Endothelial cell of umbilical vein (primary cell): Measurements from ENCODE around the gene GDF3. TPM values are rescaled to one million over a fixed set of nuclear protein-coding genes. Genes with fewer than 3 reads are reported as not detected.

ENCODE experiments used
- BruUV-seq: library from RNA; stranded (reverse); fragments of 400-500 nt; replicated peaks from 2 replicates; lab custom pipeline; 2021; lab: Mats Ljungman, UMichigan
- CTCF ChIA-PET: fragments of 300-600, 350-600 bp; sonication (Branson Sonifier 250); formaldehyde crosslinking; loops from one replicate; lab custom pipeline; 2021; ENCODE audit warnings: antibody characterized with exemption, inconsistent platforms; lab: Charles Lee
- POLR2A ChIA-PET: fragments of 300-600, 350-600 bp; sonication (Branson Sonifier 250); formaldehyde crosslinking; loops from one replicate; lab custom pipeline; 2021; ENCODE audit warnings: antibody characterized with exemption, inconsistent platforms; lab: Charles Lee
- DNase-seq: peaks from one replicate; pipeline ENCODE4 v3.0.0-alpha.2; 2011; ENCODE audit warnings: low read depth, low spot score
- FAIRE-seq: peaks from 2 replicates; lab custom pipeline; 2011; peaks lifted over from hg19 to GRCh38; lab: Jason Lieb, UNC
- H2AFZ ChIP-seq: 2 replicates; pipeline ENCODE4 v1.6.0; 2012; ENCODE audit warnings: low read depth, low read length, control low read depth, inconsistent platforms
- H3K27ac ChIP-seq: 2 replicates; pipeline ENCODE4 v1.5.1; 2011; ENCODE audit warnings: low read depth, mild to moderate bottlenecking, control low read depth, low read length, moderate library complexity; ENCODE audit not compliant: insufficient read depth
- H3K27me3 ChIP-seq, 2 experiments: 2 replicates each; pipeline versions ENCODE4 v1.6.0 to v1.6.1; 2011; ENCODE audit warnings: low read length in 2 of 2, mixed read lengths in 1 of 2; ENCODE audit not compliant: control insufficient read depth in 2 of 2, insufficient read depth in 2 of 2
- H3K36me3 ChIP-seq, 2 experiments: 2 replicates in 1 of 2; 3 replicates in 1 of 2; pipeline ENCODE4 v1.5.1; 2011; ENCODE audit warnings: low read length in 2 of 2, mild to moderate bottlenecking in 1 of 2, moderate library complexity in 1 of 2; ENCODE audit not compliant: control insufficient read depth in 2 of 2, insufficient read depth in 2 of 2; ENCODE audit errors: extremely low read depth in 1 of 2
- H3K4me1 ChIP-seq: 3 replicates; pipeline ENCODE4 v1.5.1; 2011; ENCODE audit warnings: mild to moderate bottlenecking, low read length; ENCODE audit not compliant: control insufficient read depth, insufficient read depth; ENCODE audit errors: extremely low read depth
- H3K4me2 ChIP-seq: 2 replicates; pipeline ENCODE4 v1.6.1; 2011; ENCODE audit warnings: low read length, control low read depth, mixed read lengths; ENCODE audit not compliant: insufficient read depth
- H3K4me3 ChIP-seq, 3 experiments: fragments of 200-600 bp in 1 of 3; sonication (generic), shearing (Covaris generic) in 1 of 3; replicated peaks in 1 of 3; 2 replicates each; pipeline ENCODE4 v1.5.1; 2011 to 2016; ENCODE audit warnings: control low read depth in 3 of 3, low read length in 3 of 3, mild to moderate bottlenecking in 2 of 3, inconsistent platforms in 1 of 3, low read depth in 1 of 3, moderate library complexity in 1 of 3; ENCODE audit not compliant: insufficient read depth in 1 of 3
- H3K79me2 ChIP-seq: 2 replicates; pipeline ENCODE4 v1.6.0; 2012; ENCODE audit warnings: low read length, inconsistent platforms; ENCODE audit not compliant: control insufficient read depth, insufficient read depth
- H3K9ac ChIP-seq: replicated peaks from 2 replicates; pipeline ENCODE3; 2011; ENCODE audit warnings: low read length, control low read depth; ENCODE audit not compliant: insufficient read depth; ENCODE audit errors: extremely low read depth
- H3K9me1 ChIP-seq: replicated peaks from 3 replicates; pipeline ENCODE4 v1.6.0; 2011; ENCODE audit warnings: mild to moderate bottlenecking, low read length; ENCODE audit not compliant: control insufficient read depth, insufficient read depth; ENCODE audit errors: extremely low read depth
- H3K9me3 ChIP-seq: replicated peaks from 2 replicates; pipeline ENCODE4 v1.5.1; 2012; ENCODE audit warnings: low read length, inconsistent platforms; ENCODE audit not compliant: control insufficient read depth, insufficient read depth
- H4K20me1 ChIP-seq: replicated peaks from 2 replicates; pipeline ENCODE3; 2011; ENCODE audit warnings: mild to moderate bottlenecking, low read length; ENCODE audit not compliant: control insufficient read depth, insufficient read depth; ENCODE audit errors: extremely low read depth
- CTCF ChIP-seq, 2 donors: IDR thresholded peaks; 1 replicate in 1 of 2; 2 replicates in 1 of 2; pipeline ENCODE4 v1.5.1; 2011; ENCODE audit warnings: low read length in 2 of 2, mild to moderate bottlenecking in 2 of 2, moderate library complexity in 2 of 2, control low read depth in 1 of 2, inconsistent platforms in 1 of 2, low read depth in 1 of 2; ENCODE audit not compliant: insufficient read depth in 1 of 2; ENCODE audit errors: extremely low read depth in 1 of 2
- EZH2 ChIP-seq: IDR thresholded peaks from 2 replicates; pipeline ENCODE4 v1.6.1; 2012; ENCODE audit warnings: borderline replicate concordance, low read depth, mild to moderate bottlenecking, moderate library complexity, low read length, inconsistent platforms; ENCODE audit not compliant: severe bottlenecking
- FOS ChIP-seq: IDR thresholded peaks from 2 replicates; pipeline ENCODE4 v1.6.1; 2011; ENCODE audit warnings: mild to moderate bottlenecking, low read length, moderate library complexity, borderline replicate concordance; ENCODE audit not compliant: insufficient read depth
- GATA2 ChIP-seq: IDR thresholded peaks from 2 replicates; pipeline ENCODE4 v1.7.0; 2011; ENCODE audit warnings: low read depth, mild to moderate bottlenecking, moderate library complexity, mixed read lengths, low read length; ENCODE audit not compliant: insufficient read length, insufficient read depth
- JUN ChIP-seq: IDR thresholded peaks from 2 replicates; pipeline ENCODE4 v1.6.1; 2011; ENCODE audit warnings: borderline replicate concordance, low read depth; ENCODE audit not compliant: insufficient read length, insufficient read depth
- MAX ChIP-seq: IDR thresholded peaks from 2 replicates; pipeline ENCODE4 v1.6.1; 2011; ENCODE audit not compliant: insufficient read depth, insufficient read length
- MYC ChIP-seq: IDR thresholded peaks from one replicate; pipeline ENCODE4 v1.6.1; 2011; ENCODE audit warnings: mild to moderate bottlenecking, low read depth, low read length
- POLR2A ChIP-seq: IDR thresholded peaks from 2 replicates; pipeline ENCODE4 v1.6.1; 2012; ENCODE audit warnings: low read depth, mild to moderate bottlenecking, control low read depth, low read length
- POLR2AphosphoS5 ChIP-seq: IDR thresholded peaks from 2 replicates; pipeline ENCODE4 v1.6.1; 2012; ENCODE audit warnings: low read depth, mild to moderate bottlenecking, control low read depth, low read length, moderate library complexity; ENCODE audit not compliant: insufficient read depth
- dilution Hi-C: fragments of 300-500 bp; cut with MboI; formaldehyde crosslinking; loops from one replicate; pipeline ENCODE4 v1.15.0; 2019; ENCODE audit warnings: low sequenced_read_pairs; ENCODE audit not compliant: extremely low pct_ligation_motif_present
- intact Hi-C: fragments of 100-400 bp; cut with micrococcal nuclease; formaldehyde crosslinking; loops from one replicate; pipeline ENCODE4 v1.10.0; 2022
- polyA plus RNA-seq, 4 experiments: library from polyadenylated mRNA; depleted of rRNA in 3 of 4; stranded (reverse) in 3 of 4; unstranded in 1 of 4; fragments of >200 nt; gene quantifications; 2 replicates each; pipeline versions ENCODE4 v1.2.1 to v1.2.3, GENCODE V29; 2011 to 2012; ENCODE audit warnings: missing spikeins in 1 of 4
- total RNA-seq: library from RNA; stranded (reverse); gene quantifications from 2 replicates; pipeline ENCODE4 v1.2.3, GENCODE V29; 2021

GDF3 gene
- total and polyA plus RNA-seq, 2 donors (not counting 3 experiments of a cell fraction or from before 2014, with no cell fraction given) = 3.1 to 5.0 TPM

GRCh38 chr12:7729746-7730145, 34.2 kb upstream of the GDF3 start:
- H3K4me2 ChIP-seq = no peak overlapping the region
- no peak for TF ChIP-seq POLR2AphosphoS5
- no peak for TF ChIP-seq EZH2
- no peak for TF ChIP-seq POLR2A
- TF ChIP-seq MAX = no peak
- no peak overlapping the region for H2AFZ ChIP-seq
- H3K4me3 ChIP-seq = no peak overlapping the region
- intact Hi-C loops (no loop called here), dilution Hi-C loops (no loop called here)
- no peaks in the 10 kb centered on the region for H4K20me1 ChIP-seq
- H3K9me1 ChIP-seq = no peaks in the 10 kb centered on the region
- no peak overlapping the region for H3K9ac ChIP-seq
- DNase-seq = no peak
- no peaks in the 10 kb centered on the region for H3K79me2 ChIP-seq
- H3K4me1 ChIP-seq = no peaks in the 10 kb centered on the region
- H3K9me3 ChIP-seq = no peaks in the 10 kb centered on the region
- no peak overlapping the region for H3K27ac ChIP-seq
- ChIA-PET POLR2A (no interaction called here), CTCF (no interaction called here)
- no TSS peak for BruUV-seq
- H3K27me3 ChIP-seq = no peaks in the 10 kb centered on the region
- H3K36me3 ChIP-seq = no peaks in the 10 kb centered on the region
- FAIRE-seq = no peak

- Histone ChIP-seq H3K27ac (no peak overlapping the region), H3K9me1 (no peaks in the 10 kb centered on the region), H3K4me2 (no peak overlapping the region), H4K20me1 (no peaks in the 10 kb centered on the region), H3K9me3 (no peaks in the 10 kb centered on the region), H3K4me3 (no peak overlapping the region), H2AFZ (no peak overlapping the region), H3K4me1 (no peaks in the 10 kb centered on the region), H3K79me2 (no peaks in the 10 kb centered on the region), H3K27me3 (no peaks in the 10 kb centered on the region), H3K9ac (no peak overlapping the region), H3K36me3 (no peaks in the 10 kb centered on the region)
- no TSS peak for BruUV-seq
- CTCF ChIA-PET = interaction anchor here (0.6 kb wide), 1 partner anchor 9 kb away, joined by 3 read pairs; no protein-coding TSS in a partner anchor
- intact Hi-C loops (no loop called here), dilution Hi-C loops (no loop called here)
- TF ChIP-seq FOS (no peak), POLR2AphosphoS5 (no peak), MAX (no peak), POLR2A (no peak), EZH2 (no peak), JUN (no peak), GATA2 (no peak), MYC (no peak), CTCF (IDR thresholded peaks at IDR 0.05; ENCODE audit: extremely low read depth in 1 of 2, insufficient read depth in 1 of 2, low read depth in 1 of 2, low read length in 2 of 2) (no peak)
- FAIRE-seq = no peak
- POLR2A ChIA-PET = no interaction called here
- no peak for DNase-seq
These were observed 28.4 kb upstream of the GDF3 start for GRCh38 chr12:7723926-7724325.
